GM18520 (cell line): ENCODE data around the gene SLC9A3.
"Not testable (repeated sequence)": the region's sequence is repeated elsewhere in the genome, so short reads cannot be mapped to it uniquely, and the experiment has no call there.

Source experiments
- ATAC-seq: cut with Tn5 transposase; IDR thresholded peaks from one replicate; pipeline ENCODE4 v1.9.1; 2021; ENCODE audit not compliant: unreplicated experiment

SLC9A3 gene

DNA sequence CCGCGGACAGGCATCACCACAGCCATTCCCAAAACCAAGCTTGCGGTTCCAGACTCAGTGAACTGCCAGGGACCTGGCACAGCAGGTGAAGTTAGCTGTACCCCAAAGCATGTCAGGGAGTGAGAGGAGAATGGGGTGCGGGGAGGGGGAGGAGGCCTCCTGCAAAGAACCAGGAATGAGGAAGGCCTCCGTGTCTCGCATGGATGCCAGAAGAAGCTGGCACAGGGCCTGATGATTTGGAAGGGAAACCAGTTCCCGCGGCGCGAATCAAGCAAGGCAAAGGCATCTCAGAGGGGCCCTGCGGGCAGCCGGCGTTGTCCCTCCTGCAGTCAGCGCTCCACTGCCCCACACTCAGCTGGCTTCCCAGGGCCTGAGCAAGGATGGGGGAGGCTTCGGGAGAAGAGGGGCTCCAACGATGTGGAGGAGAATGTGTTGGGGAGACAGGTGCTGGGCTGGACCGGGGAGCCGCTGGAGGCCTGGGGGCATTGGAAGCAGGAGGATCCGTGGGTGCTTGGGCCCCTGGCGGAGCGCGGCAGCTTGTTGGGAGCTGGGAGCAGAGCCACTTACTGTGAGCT is 14.6 kb downstream of the SLC9A3 start:
- ATAC-seq, result no peak

DNA sequence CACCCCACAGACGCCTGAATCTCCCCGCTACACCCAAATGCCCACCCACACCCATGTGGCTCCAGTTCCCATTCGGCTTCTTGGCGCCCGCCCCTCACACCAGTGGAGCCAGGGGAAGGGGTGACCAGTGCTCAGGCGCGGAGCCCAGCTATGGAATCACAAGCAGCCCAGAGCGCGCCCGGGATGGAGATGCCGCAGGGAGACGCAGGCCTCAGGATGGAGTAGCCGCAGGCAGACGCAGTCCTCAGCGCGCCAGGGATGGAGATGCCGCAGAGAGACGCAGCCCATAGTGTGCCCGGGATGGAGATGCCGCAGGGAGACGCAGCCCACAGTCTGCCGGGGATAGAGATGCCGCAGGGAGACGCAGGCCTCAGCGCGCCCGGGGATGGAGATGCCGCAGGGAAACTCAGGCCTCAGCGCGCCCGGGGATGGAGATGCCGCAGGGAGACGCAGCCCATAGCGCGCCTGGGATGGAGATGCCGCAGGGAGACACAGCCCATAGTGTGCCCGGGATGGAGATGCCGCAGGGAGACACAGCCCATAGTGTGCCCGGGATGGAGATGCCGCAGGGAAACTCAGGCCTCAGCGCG is 16.2 kb downstream of the SLC9A3 start:
- not testable (repeated sequence) for ATAC-seq

DNA sequence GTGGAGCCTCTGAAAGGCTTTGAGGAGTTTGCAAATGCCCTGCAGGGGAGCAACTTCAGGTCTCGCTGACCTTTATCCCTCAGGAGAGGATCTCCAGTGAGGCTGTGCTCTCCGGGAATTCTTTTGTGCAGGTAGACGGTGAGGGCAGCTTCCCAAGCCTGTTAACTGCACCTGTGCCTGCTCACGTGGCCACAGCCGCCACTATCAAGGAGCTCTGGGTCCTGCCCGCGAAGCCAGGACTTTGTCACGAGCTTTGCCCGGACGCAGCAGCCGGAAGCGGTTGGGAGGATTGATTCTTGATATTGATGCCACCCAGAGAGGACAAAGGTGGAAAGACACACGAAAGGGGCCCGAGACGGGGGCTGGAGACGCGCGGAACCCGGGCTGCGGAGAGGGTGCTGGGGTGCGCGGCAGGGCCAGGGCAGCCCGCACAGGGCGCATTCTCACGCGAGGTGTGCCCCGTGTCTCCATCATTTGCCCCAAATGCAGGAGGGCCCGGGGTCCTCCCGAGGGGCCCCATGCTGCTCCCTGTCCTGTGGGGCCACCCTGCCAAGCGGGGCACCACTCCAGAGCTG is 18.2 kb downstream of the SLC9A3 start:
- ATAC-seq, result no peak

DNA sequence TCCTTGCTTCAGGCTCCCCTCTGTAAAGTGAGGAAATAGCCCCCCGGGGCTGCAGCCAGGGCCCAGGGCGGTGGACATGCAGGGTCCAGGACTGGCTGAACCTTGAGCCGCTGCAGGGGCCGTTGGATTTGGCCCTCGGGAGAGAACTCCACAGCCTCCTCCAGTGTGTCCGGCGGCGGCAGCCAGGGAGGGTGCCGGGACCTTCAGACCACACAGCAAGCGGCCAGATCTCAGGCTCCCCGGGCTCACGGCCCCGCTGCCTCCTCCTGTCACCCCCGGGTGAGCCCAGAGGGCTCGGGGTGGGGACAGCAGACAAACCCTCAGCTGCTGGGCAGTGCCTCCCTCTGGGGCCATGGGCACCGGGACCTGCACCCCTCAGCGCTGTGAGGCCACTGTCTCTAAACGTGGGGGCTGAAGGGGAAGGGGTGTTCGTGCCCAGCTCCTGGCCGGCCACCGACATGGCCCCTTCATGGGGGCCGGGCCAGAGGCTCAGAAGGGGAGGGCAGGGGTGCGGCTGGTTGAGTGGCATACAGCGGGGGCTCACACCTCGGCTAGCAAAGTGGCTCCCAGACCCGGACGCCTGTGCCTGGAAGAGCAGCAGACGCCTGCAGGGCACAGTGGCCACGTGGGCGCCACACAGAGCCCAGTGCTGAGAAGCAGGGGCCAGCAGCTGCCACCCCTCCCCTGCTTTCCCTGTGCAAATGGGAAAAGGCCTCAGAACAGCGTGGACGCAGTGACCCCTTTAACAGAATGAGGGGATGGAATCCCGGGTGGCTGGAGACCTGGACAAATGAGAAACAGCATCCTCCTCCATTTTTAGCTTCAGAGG is 19.7 kb downstream of the SLC9A3 start:
- ATAC-seq, result no peak

DNA sequence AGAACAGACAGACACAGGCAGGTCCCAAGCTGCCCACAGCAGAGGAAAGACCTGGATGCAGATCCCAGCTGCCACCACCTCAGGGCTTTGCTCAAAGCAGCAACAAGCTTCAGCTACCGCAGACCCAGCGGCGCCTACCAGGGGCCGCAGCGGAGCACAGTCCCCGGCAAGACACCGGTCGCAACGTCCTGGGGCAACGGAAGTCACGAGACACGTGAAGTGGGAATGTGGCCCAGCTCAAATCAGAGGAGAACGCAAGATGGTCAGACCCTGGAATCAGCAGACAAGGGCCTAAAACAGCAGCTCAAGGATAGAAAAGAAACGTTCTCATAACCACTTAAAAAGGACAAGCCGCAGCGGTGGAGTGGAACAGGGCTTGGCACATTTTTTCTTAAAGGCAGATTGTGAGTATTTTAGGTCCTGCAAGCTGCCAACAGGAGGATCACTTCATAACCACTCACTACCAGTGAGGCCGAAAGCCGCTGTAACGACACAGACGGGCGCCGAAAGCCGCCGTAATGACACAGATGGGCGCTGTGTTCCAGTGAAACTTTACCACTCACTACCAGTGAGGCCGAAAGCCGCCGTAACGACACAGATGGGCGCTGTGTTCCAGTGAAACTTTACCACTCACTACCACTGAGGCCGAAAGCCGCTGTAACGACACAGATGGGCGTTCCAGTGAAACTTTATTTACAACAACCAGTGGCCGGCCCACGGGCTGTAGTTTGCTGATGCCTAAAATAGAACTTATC is 21.7 kb downstream of the SLC9A3 start:
- no peak for ATAC-seq

DNA sequence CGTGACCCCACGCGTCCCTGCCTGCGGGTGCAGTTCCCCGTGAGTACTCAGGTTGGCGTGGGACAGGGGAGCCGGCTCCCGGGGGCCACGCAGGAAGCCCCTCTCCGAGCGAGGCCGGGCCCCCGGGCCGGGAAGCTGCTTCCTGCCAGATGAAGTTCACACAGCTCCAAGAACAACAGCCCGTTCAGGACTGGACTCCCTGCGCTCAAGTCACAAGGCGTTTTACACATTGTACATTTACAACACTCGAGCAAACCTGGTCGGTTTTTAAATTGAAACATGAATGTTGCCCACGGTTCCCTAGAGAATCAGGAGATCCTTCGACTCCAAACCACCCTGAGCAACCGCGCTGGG is 22.4 kb downstream of the SLC9A3 start:
- ATAC-seq, result no peak

DNA sequence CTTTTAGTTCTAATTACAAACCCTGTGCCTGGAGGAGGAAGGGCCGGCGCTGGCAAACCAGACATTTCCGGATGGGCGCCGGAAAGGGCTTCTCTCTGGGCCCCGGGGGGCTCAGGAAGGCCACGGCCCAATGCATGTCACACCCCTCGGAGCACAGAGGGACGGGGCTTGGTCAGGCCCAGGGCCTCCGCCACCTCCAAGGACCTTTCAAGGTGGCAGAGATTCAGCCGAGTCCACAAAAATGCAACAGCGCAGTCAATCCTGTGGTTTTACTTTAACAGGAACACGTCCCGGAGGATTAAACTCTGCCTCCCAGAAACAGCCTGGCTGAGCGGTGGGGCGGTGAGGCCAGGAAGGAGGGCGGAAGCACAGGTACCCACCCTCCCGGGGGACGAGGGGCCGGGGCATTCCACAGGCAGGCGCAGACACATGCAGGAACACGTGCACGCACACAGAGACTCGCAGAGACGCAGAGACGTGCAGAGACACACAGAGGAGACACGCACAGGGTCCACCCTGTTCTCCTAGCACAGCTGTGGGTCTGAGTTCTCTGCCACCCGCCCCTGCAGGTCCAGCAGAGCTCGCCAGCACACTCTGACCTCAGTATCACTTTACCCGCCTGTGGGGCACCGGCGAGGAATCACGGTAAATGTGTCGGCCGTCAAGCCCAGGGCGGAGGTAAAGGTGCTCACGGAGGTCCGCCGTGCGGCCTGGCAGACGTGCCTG is 23.0 kb downstream of the SLC9A3 start:
- ATAC-seq, result no peak

DNA sequence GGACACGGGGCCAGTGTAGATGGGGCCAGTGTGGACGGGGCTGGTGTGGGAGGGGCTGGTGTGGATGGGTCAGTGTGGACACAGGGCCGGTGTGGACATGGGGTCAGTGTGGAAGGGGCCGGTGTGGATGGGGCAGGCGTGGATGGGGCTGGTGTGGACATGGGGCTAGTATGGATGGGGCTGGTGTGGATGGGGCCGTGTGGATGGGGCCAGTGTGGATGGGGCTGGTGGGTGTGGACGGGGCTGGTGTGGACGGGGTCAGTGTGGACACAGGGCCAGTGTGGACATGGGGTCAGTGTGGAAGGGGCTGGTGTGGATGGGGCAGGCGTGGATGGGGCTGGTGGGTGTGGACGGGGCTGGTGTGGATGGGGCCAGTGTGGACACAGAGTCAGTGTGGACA is 23.8 kb downstream of the SLC9A3 start:
- ATAC-seq, result no peak

DNA sequence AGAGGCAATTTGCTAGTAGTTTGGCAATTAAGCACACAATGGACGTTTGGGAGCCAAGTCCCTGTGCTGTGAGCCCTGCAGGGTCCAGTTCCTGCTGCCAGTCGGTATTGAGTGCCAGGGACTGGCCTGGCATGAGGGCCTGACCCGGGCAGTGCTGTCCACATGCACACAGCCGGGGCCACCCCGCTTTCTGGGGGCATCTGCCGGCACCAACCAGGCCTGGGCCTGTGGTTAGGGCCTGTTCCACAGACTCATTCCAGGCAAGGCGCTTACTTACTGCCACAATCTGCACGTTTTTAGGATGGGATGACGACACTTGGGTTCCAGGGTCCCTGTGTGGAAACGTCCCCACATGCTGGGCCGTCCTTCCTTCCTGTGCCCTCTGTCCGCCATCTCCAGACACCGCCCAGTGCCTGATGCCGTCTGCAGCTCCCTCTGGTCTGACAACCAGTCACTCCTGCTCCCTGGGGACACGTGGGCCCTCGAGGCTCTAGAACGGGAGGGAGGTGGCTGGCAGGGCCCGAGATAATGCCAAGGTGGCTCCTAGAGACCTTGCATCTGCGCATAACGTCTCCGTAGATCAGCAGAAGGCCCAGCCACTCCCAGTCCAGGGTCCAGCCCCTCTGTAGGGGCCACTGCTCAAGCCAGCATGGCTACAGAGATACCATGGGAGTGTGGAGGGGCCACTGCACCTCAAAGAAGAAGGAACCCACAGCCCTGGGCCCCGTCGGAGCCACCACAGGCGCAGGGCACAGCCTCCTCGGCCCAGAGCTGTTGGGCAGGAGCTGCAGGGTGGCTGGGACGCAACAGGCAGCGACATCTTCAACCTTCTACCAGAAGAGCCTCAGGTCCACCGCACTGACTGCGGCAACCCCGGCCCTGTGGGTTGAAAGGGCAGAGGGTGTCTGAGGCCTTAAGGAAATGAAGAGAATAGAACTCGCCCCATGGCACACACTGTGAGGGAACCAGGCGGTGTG is 24.7 kb downstream of the SLC9A3 start:
- ATAC-seq, result no peak

DNA sequence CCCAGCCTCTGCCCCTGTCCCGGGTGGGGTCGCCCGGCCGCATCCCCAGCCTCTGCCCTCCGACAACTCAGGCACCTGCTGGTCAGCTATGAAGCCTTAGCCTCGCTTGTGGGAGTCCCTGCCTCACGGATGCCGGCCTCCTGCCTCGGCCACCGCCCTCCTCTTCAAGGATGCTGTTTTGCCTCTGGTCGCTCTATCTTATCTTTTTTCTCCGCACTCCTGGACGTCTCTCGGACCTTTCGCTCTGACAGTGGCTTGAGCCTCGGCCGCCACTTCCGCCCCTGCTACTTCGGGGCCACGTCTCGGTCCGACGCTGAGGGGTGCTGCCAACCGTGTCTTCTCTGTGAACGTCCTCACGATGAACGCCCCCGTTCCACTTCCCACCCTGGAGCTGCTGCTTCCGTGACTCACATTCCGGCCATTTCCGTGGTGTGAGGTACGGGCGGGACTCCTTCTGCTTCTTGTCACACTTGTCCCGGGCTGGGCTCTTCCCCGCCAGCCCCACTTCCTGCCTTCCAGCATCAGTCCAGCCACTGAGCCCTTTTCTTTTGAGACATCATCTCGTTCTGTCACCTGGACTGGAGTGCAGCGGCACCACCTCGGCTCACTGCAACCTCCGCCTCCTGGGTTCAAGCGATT is 26.3 kb downstream of the SLC9A3 start:
- ATAC-seq, result no peak

DNA sequence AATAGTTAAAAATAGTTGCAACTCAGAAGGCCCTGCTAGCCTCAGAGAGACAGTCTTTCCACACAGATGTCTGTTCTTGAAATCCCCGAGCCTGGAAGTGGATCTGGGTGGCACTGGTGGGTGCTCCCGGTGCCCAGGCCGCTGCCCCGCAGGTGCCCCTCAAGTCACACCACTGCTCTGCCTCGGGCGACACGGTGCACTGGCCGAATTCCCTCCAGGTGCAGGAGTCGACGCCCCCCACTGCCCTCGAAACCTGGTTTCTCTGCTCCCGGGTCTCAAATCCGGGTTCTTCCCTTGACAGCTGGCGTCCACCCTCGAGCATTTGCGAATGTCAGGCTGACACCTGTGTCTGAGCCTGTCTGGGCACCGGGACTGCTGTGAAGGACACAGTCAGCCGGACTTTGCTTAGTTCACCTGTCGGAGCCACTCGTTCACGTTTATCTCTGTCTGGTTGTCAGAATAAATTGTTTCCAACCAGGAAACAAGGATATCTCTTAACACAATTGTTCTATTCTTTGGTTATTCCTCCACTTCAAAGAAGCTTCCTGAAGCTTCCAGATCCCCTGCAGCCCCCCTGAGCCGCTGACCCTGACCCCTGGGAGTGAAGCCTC is 27.1 kb downstream of the SLC9A3 start:
- ATAC-seq, result no peak

DNA sequence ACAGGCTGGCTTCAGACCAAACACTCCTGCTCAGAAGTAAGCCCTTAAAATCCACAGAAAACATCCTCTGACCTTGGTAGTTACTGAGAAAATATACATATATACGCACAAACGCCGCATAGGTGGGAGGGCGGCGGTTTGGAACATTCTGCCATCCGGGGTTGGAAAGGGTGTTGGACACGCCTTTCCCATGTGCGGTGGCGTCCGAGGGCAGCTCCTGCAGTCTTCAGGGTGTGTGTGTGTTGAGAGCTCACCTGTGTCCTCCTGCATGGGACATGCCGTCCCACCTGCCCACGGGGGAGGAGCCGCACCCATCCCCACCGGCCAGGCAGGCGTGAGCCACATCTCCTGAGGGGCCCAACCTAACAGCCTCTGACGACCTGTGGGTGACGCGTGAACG is 28.2 kb downstream of the SLC9A3 start:
- ATAC-seq, result no peak

DNA sequence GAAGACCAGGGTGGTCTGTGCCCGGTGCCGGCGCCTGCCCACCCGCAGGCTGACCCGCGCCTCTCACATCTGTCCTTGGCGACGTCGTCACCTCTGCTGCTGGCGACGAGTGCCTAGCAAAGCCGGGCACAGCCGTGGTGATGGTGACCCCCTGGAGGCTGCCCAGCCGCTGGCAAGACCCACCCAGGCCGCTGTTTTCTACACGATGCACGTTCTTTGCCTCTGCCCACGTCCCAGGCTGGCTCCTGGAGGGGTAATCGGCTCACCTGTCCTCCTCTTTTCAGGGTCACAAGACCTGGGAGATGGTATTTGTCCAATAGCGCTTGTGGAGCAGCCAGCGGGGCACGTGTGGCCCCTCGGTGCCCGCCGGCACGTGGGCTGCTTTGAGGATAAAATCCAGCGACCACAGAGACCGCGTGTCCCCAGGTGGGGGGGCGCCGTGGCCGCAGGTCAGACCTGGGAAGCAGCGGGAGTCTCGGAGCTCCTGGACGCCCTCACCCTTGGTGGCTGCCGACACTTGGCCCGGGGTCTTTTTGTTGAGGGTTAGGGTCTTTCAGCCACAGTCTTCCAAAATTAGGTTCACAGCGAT is 29.5 kb downstream of the SLC9A3 start:
- no peak for ATAC-seq

DNA sequence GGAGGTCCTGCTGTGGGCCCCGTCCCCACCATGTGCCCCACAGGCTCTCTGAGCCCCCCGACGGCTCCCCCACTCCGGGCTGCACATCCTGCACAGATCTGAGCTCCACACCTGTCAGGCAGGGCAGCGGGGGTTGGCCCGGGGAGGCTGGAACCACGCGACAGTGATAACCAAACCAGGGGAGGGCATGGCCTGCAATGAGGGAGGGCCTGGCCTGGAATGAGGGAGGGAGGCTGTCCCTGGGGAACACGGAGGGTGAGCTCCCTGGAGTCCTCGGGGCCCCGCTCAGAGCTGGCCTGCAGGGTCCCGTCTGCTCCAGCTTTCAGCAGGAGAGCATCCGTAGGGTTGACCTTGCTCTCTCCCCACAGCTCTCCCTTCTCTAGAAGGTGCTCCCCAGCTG is 30.5 kb downstream of the SLC9A3 start:
- ATAC-seq, result no peak

DNA sequence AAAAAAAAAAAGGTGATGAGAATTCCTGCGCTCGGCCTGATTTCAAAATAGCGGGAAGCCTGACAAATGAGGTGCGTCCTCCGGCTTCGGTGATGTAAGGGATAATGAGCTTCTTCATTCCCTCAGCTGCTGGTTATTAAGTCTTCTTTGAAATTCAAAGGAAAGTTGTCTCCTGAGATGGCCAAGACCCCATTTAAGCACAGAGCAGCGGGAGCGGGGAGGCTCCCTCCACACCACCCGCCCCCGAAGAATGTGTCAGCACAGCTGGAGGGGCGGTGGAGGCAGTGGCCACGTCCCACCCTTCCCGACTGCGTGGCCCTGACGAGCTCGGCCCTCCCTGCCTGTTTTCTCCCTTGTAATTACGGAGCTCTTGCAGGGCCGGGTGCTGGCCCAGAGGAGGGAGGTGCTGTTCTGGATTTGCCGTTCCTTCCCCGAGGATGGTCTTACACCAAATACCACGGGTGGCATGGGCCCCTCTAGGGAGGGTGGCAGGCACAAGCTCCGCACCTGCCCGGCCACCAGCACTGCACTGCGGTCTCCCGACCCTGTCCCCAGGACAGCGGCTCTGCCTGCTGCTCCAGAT is 31.0 kb downstream of the SLC9A3 start:
- ATAC-seq, result no peak

DNA sequence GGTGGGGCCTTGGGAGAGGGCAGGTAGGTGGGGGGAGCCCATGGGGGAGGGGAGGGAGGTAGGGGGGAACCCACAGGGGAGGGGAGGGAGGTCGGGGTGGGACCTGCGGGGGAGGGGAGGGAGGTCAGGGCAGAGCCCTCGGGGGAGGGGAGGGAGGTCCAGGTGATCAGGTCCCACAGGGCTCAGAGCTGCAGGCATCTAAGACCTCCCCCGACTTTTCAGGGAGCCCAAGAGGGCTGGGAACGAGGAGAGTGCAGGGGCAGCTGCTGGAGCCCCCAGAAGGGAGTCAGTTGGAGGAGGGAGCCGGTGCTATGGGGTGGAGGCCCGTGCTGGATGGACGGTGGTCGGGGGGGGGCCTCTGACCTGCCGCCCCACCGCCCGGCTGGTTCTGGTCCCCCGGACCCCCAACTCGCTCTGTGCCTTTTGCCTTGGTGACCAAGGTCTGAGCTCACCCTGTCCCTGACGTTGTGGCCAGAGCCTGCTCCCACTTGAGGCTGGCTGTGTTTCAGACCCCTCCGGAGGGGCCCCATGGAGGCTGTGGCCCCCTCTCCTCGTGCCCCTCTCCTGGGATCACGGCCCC is 31.8 kb downstream of the SLC9A3 start:
- no peak for ATAC-seq

DNA sequence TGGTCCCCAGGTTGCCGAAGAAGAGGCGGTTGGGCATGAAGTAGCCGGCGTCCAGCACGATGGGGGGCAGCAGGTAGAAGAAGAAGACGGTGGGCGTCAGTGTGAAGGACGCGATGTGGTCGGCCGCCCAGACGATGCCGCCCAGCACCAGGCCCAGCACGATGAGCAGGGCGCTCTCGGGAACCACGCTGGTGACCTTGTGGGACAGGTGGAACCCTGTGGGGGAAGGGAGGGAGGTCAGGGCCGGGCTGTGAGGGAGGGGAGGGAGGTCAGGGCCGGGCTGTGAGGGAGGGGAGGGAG is 32.4 kb downstream of the SLC9A3 start:
- no peak for ATAC-seq
